ENCODE data around the gene STPG3. TPM values are rescaled to one million over a fixed set of nuclear protein-coding genes. Genes with fewer than 3 reads are reported as not detected.

Gene STPG3
- total and polyA plus RNA-seq, 9 of the 15 experiments (the other 6 are each of a cell fraction or from before 2014, with no cell fraction given), result not detected

- TF ChIP-seq RERE (CRISPR knock-in tag; IDR thresholded peaks at IDR 0.05; ENCODE audit: borderline replicate concordance) (no peak), ZNF639 (CRISPR knock-in tag; conservative IDR thresholded peaks at IDR 0.05 in 1 of 2, IDR thresholded peaks at IDR 0.05 in 1 of 2) (peak in 1 of 2 experiments; percentile 22; a peak in 1 of 4 replicates), ELF1 (tag; IDR thresholded peaks at IDR 0.05) (0 out of 2 replicates have a peak, but pooled peaks have one; percentile 8), HNRNPUL1 (IDR thresholded peaks at IDR 0.05; ENCODE audit: low read length) (no peak), FOXO4 (CRISPR knock-in tag; IDR thresholded peaks at IDR 0.05) (no peak), POLR2G (IDR thresholded peaks at IDR 0.05; ENCODE audit: low read depth, low read length) (0 out of 2 replicates have a peak, but pooled peaks have one; percentile 3), UBTF (IDR thresholded peaks at IDR 0.05; ENCODE audit: borderline replicate concordance in 1 of 2, low read depth in 2 of 2, low read length in 2 of 2) (peak in 1 of 2 experiments; percentile 54; a peak in 1 of 4 replicates), E2F6 (IDR thresholded peaks at IDR 0.05; ENCODE audit: borderline replicate concordance in 1 of 2, extremely low read depth in 1 of 2, insufficient read depth in 1 of 2, insufficient read length in 1 of 2, low read depth in 1 of 2, low read length in 1 of 2, poor library complexity in 1 of 2, severe bottlenecking in 1 of 2) (peak in 1 of 2 experiments; percentile 38)
Observed at GRCh38 chr9:137278061-137278701, 27.1 kb downstream of the STPG3 start (continued).
